H9 (cell line): ENCODE data around the gene LSG1. TPM values are rescaled to one million over a fixed set of nuclear protein-coding genes. Genes with fewer than 3 reads are reported as not detected.
A peak's percentile ranks its signal among the peaks of the same experiment; 100 is the strongest.

Experiments
- DNase-seq: peaks from one replicate; pipeline ENCODE4 v3.0.0-alpha.2; 2017
- H2AFZ ChIP-seq: one replicate; pipeline ENCODE4 v1.6.1; 2013; ENCODE audit warnings: mild to moderate bottlenecking, low read length, control low read depth, moderate library complexity
- H2AK5ac ChIP-seq: 2 replicates; pipeline ENCODE4 v1.6.1; 2013; ENCODE audit warnings: low read length, control low read depth, mixed read lengths; ENCODE audit not compliant: insufficient read length
- H2BK120ac ChIP-seq: one replicate; pipeline ENCODE4 v1.6.1; 2013; ENCODE audit warnings: low read depth, mild to moderate bottlenecking, low read length, control low read depth, inconsistent platforms; ENCODE audit not compliant: poor library complexity, severe bottlenecking
- H2BK12ac ChIP-seq: 2 replicates; pipeline ENCODE4 v1.6.1; 2013; ENCODE audit warnings: low read length, control low read depth, mixed read lengths, low read depth; ENCODE audit not compliant: insufficient read length
- H2BK15ac ChIP-seq: 2 replicates; pipeline ENCODE4 v1.6.1; 2013; ENCODE audit warnings: low read depth, low read length, control low read depth
- H2BK20ac ChIP-seq: one replicate; pipeline ENCODE4 v1.6.1; 2013; ENCODE audit warnings: low read depth, mild to moderate bottlenecking, low read length, control low read depth, inconsistent platforms; ENCODE audit not compliant: poor library complexity, severe bottlenecking
- H2BK5ac ChIP-seq: 2 replicates; pipeline ENCODE4 v1.6.1; 2013; ENCODE audit warnings: low read length, control low read depth, mixed read lengths; ENCODE audit not compliant: insufficient read length
- H3K14ac ChIP-seq: 2 replicates; pipeline ENCODE4 v1.6.1; 2013; ENCODE audit warnings: low read length, control low read depth; ENCODE audit not compliant: insufficient read depth
- H3K18ac ChIP-seq: 2 replicates; pipeline ENCODE4 v1.6.1; 2013; ENCODE audit warnings: low read depth, mild to moderate bottlenecking, mixed read lengths, low read length, control low read depth; ENCODE audit not compliant: insufficient read length
- H3K23ac ChIP-seq: 2 replicates; pipeline ENCODE4 v1.6.1; 2013; ENCODE audit warnings: low read length, control low read depth, mixed read lengths, low read depth; ENCODE audit not compliant: insufficient read length
- H3K23me2 ChIP-seq: 2 replicates; pipeline ENCODE4 v1.6.1; 2013; ENCODE audit warnings: low read depth, mild to moderate bottlenecking, mixed read lengths, low read length, control low read depth; ENCODE audit not compliant: insufficient read length, poor library complexity, severe bottlenecking
- H3K27ac ChIP-seq: 2 replicates; pipeline ENCODE4 v1.5.1; 2013; ENCODE audit warnings: low read length, control low read depth, mixed read lengths, low read depth; ENCODE audit not compliant: insufficient read length
- H3K27me3 ChIP-seq: 2 replicates; pipeline ENCODE4 v1.6.1; 2013; ENCODE audit warnings: low read length, control low read depth, inconsistent platforms; ENCODE audit not compliant: insufficient read depth
- H3K4ac ChIP-seq: 2 replicates; pipeline ENCODE4 v1.6.1; 2013; ENCODE audit warnings: low read depth, mild to moderate bottlenecking, control low read depth, inconsistent platforms, low read length, moderate library complexity
- H3K4me1 ChIP-seq: 2 replicates; pipeline ENCODE4 v1.6.1; 2013; ENCODE audit warnings: low read length, control low read depth, inconsistent platforms; ENCODE audit not compliant: insufficient read depth
- H3K4me2 ChIP-seq: 2 replicates; pipeline ENCODE4 v1.6.1; 2013; ENCODE audit warnings: low read length, control low read depth, mixed read lengths; ENCODE audit not compliant: insufficient read length, insufficient read depth
- H3K56ac ChIP-seq: 2 replicates; pipeline ENCODE4 v1.6.1; 2013; ENCODE audit warnings: low read depth, mild to moderate bottlenecking, mixed read lengths, low read length, control low read depth; ENCODE audit not compliant: insufficient read length
- H3K79me1 ChIP-seq: 2 replicates; pipeline ENCODE4 v1.6.1; 2013; ENCODE audit warnings: low read depth, mild to moderate bottlenecking, moderate library complexity, low read length, control low read depth, inconsistent platforms; ENCODE audit not compliant: insufficient read depth, poor library complexity, severe bottlenecking
- H3K79me2 ChIP-seq: 2 replicates; pipeline ENCODE4 v1.6.1; 2013; ENCODE audit warnings: low read length, control low read depth, inconsistent platforms; ENCODE audit not compliant: insufficient read depth
- H3K9ac ChIP-seq: 2 replicates; pipeline ENCODE4 v1.6.1; 2013; ENCODE audit warnings: low read length, control low read depth, mixed read lengths; ENCODE audit not compliant: insufficient read length; ENCODE audit errors: extremely low read depth
- H3K9me3 ChIP-seq: one replicate; pipeline ENCODE4 v1.6.1; 2013; ENCODE audit warnings: low read depth, low read length, inconsistent platforms; ENCODE audit not compliant: control insufficient read depth
- H3T11ph ChIP-seq: one replicate; pipeline ENCODE4 v1.6.1; 2013; ENCODE audit warnings: mild to moderate bottlenecking, low read length, control low read depth, inconsistent platforms
- H4K20me1 ChIP-seq: one replicate; pipeline ENCODE4 v1.6.1; 2013; ENCODE audit not compliant: control insufficient read depth, insufficient read length, insufficient read depth
- H4K5ac ChIP-seq: 2 replicates; pipeline ENCODE4 v1.6.1; 2013; ENCODE audit warnings: low read depth, mild to moderate bottlenecking, mixed read lengths, low read length, control low read depth; ENCODE audit not compliant: insufficient read length
- H4K8ac ChIP-seq: replicated peaks from 2 replicates; pipeline ENCODE4 v1.6.1; 2013; ENCODE audit warnings: low read length, control low read depth, mixed read lengths, low read depth; ENCODE audit not compliant: insufficient read length
- H4K91ac ChIP-seq: 2 replicates; pipeline ENCODE4 v1.6.1; 2013; ENCODE audit warnings: low read depth, mild to moderate bottlenecking, moderate library complexity, mixed read lengths, low read length, control low read depth; ENCODE audit not compliant: insufficient read length
- H3K27ac Mint-ChIP-seq, 3 experiments: 2 replicates in 2 of 3; 3 replicates in 1 of 3; pipeline ENCODE4 v1.8.0; 2020 to 2021; ENCODE audit warnings: mixed read lengths in 3 of 3, mild to moderate bottlenecking in 1 of 3, moderate library complexity in 1 of 3
- H3K27me3 Mint-ChIP-seq: 2 replicates; pipeline ENCODE4 v1.8.0; 2021; ENCODE audit warnings: low read depth, mild to moderate bottlenecking, moderate library complexity, mixed read lengths
- H3K36me3 Mint-ChIP-seq, 3 experiments: 2 replicates in 2 of 3; 3 replicates in 1 of 3; pipeline ENCODE4 v1.8.0; 2020 to 2021; ENCODE audit warnings: low read depth in 3 of 3, mixed read lengths in 3 of 3; ENCODE audit not compliant: insufficient read depth in 1 of 3
- H3K4me1 Mint-ChIP-seq, 2 experiments: 2 replicates each; pipeline ENCODE4 v1.8.0; 2020; ENCODE audit warnings: mixed read lengths in 2 of 2
- H3K4me3 Mint-ChIP-seq, 2 experiments: 2 replicates in 1 of 2; 3 replicates in 1 of 2; pipeline ENCODE4 v1.8.0; 2020 to 2021; ENCODE audit warnings: mild to moderate bottlenecking in 2 of 2, mixed read lengths in 2 of 2, moderate library complexity in 1 of 2
- H3K9me3 Mint-ChIP-seq, 2 experiments: 2 replicates in 1 of 2; 3 replicates in 1 of 2; pipeline ENCODE4 v1.8.0; 2020; ENCODE audit warnings: mild to moderate bottlenecking in 2 of 2, mixed read lengths in 2 of 2, moderate library complexity in 1 of 2
- WGBS: extraction: QIAGEN DNeasy Blood & Tissue Kit; methylation state at CpG from one replicate; pipeline ENCODE4 v1.1.7; 2013; ENCODE audit warnings: missing lambda C conversion rate, low lambda C conversion rate, mixed read lengths; ENCODE audit not compliant: insufficient read length; ENCODE audit errors: extremely low coverage; 5-methylcytosine and 5-hydroxymethylcytosine counted together
- total RNA-seq: library from RNA; stranded (reverse); gene quantifications from 2 replicates; pipeline ENCODE4 v1.2.1, GENCODE V29; 2021
- TF ChIP-seq, protein P1 (sequence below): fragments of 200-600 bp; sonication (generic); conservative IDR thresholded peaks from 3 replicates; pipeline ENCODE4 v1.8.0; 2021; ENCODE audit warnings: antibody characterized with exemption, mild to moderate bottlenecking

LSG1 gene
- total RNA-seq, 1 experiment from 2014 or later: 63.3 TPM

DNA sequence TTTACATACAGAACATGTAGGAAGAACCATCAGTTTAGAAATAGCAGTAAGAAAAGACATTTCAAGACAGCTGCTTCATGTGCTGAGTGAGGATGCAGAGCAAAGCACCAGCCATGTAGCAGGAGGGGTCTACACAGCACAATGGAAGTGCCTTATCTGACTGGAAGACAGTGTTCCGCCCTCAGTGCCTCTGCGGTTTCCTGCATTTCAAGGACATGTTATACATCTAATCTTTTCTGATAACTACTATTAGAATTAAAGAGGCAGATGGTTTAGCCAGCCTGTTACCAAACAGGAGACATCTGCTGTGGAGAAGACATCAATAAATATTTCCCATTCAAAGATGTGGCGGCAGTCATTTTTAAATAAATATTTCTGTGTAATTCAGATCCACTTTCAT, 10.6 kb downstream of the LSG1 start:
- no peak overlapping the region for H3K18ac ChIP-seq
- no peaks in the 10 kb centered on the region; a peak in 1 of 5 replicates for H3K9me3 Mint-ChIP-seq
- H4K5ac ChIP-seq: no peak overlapping the region
- H3K4me2 ChIP-seq: no peak overlapping the region
- no peak for DNase-seq
- no peak overlapping the region for H3K56ac ChIP-seq
- H2BK5ac ChIP-seq: no peak overlapping the region
- H3K79me1 ChIP-seq: no peaks in the 10 kb centered on the region
- H2AK5ac ChIP-seq: no peak overlapping the region
- no peak overlapping the region for H2BK15ac ChIP-seq
- H4K20me1 ChIP-seq: no peaks in the 10 kb centered on the region
- H3K4me1 ChIP-seq: no peaks in the 10 kb centered on the region
- no peaks in the 10 kb centered on the region; the same call in 1 of the 2 replicates for H3K79me2 ChIP-seq
- no peak overlapping the region for H3K27ac ChIP-seq
- H3T11ph ChIP-seq: no peak overlapping the region
- no peak overlapping the region for H3K23ac ChIP-seq
- H3K4me3 Mint-ChIP-seq: no peak overlapping the region
- no peak overlapping the region for H2BK120ac ChIP-seq
- no CpG with 5 or more reads among the region's 3 CpGs for WGBS
- no peak overlapping the region for H3K4ac ChIP-seq
- no peaks in the 10 kb centered on the region for H3K27me3 ChIP-seq
- H3K4me1 Mint-ChIP-seq: no peaks in the 10 kb centered on the region
- peaks cover 29 to 74% (median 52%) of the 10 kb centered on the region in 3 experiments; a peak in 6 of 7 replicates for H3K36me3 Mint-ChIP-seq
- 0 out of 7 replicates have a peak overlapping the region, but pooled peaks of 1 of the 3 experiments have one; percentile 40 for H3K27ac Mint-ChIP-seq
- no peak overlapping the region for H2BK20ac ChIP-seq
- no peak overlapping the region for H4K91ac ChIP-seq
- no peak overlapping the region for H4K8ac ChIP-seq
- TF ChIP-seq, protein P1, sequence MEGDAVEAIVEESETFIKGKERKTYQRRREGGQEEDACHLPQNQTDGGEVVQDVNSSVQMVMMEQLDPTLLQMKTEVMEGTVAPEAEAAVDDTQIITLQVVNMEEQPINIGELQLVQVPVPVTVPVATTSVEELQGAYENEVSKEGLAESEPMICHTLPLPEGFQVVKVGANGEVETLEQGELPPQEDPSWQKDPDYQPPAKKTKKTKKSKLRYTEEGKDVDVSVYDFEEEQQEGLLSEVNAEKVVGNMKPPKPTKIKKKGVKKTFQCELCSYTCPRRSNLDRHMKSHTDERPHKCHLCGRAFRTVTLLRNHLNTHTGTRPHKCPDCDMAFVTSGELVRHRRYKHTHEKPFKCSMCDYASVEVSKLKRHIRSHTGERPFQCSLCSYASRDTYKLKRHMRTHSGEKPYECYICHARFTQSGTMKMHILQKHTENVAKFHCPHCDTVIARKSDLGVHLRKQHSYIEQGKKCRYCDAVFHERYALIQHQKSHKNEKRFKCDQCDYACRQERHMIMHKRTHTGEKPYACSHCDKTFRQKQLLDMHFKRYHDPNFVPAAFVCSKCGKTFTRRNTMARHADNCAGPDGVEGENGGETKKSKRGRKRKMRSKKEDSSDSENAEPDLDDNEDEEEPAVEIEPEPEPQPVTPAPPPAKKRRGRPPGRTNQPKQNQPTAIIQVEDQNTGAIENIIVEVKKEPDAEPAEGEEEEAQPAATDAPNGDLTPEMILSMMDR: no peak
- no peaks in the 10 kb centered on the region for H3K23me2 ChIP-seq
- H3K27me3 Mint-ChIP-seq: no peaks in the 10 kb centered on the region
- no peak overlapping the region for H2BK12ac ChIP-seq
- H3K14ac ChIP-seq: no peak overlapping the region
- H3K9me3 ChIP-seq: no peaks in the 10 kb centered on the region
- H2AFZ ChIP-seq: no peak overlapping the region
- H3K9ac ChIP-seq: no peak overlapping the region
